ENCODE results near the gene HNF4A. TPM values are rescaled to one million over a fixed set of nuclear protein-coding genes. Genes with fewer than 3 reads are reported as not detected.

Gene HNF4A
- total RNA-seq, 1 donor = not detected

GRCh38 chr20:44431502-44432234 is 76.2 kb downstream of the HNF4A start:
- no peak for TF ChIP-seq CTCF (IDR thresholded peaks at IDR 0.05; ENCODE audit: extremely low read depth, low read depth, low read length)
- H4K20me1 ChIP-seq (ENCODE audit: insufficient read depth, low read length) = no peaks in the 10 kb centered on the region
- peak; percentile 74 for DNase-seq (ENCODE audit: insufficient read length, low spot score, missing footprints)

GRCh38 chr20:44432618-44433577 is 77.4 kb downstream of the HNF4A start:
- no peaks in the 10 kb centered on the region for H3K79me2 ChIP-seq (ENCODE audit: insufficient read depth, low read length)
- H2AFZ ChIP-seq (ENCODE audit: low read length) = no peak overlapping the region
- no peaks in the 10 kb centered on the region for H4K20me1 ChIP-seq (ENCODE audit: insufficient read depth, low read length)
- no peak for DNase-seq (ENCODE audit: insufficient read length, low spot score, missing footprints)
- no peak overlapping the region for H3K27ac ChIP-seq (ENCODE audit: low read depth, low read length)
- no peak overlapping the region for H3K4me2 ChIP-seq (ENCODE audit: insufficient read depth, low read length)
- peaks cover 16% of the 10 kb centered on the region for H3K27me3 ChIP-seq (ENCODE audit: insufficient read depth, low read length)
- H3K4me3 ChIP-seq (ENCODE audit: insufficient read depth, low read length) = no peak overlapping the region
- no peaks in the 10 kb centered on the region for H3K9me3 ChIP-seq (ENCODE audit: low read depth, low read length)
- no peaks in the 10 kb centered on the region for H3K4me1 ChIP-seq (ENCODE audit: insufficient read depth, low read length)
- H3K36me3 ChIP-seq (ENCODE audit: insufficient read depth, low read length) = no peaks in the 10 kb centered on the region
- no peak for TF ChIP-seq CTCF (IDR thresholded peaks at IDR 0.05; ENCODE audit: extremely low read depth, low read depth, low read length)

More at GRCh38 chr20:44431502-44432234, 76.2 kb downstream of the HNF4A start:
- Histone ChIP-seq H3K36me3 (ENCODE audit: insufficient read depth, low read length) (no peaks in the 10 kb centered on the region), H2AFZ (ENCODE audit: low read length) (peak overlapping the region; percentile 3), H3K79me2 (ENCODE audit: insufficient read depth, low read length) (no peaks in the 10 kb centered on the region), H3K4me1 (ENCODE audit: insufficient read depth, low read length) (no peaks in the 10 kb centered on the region), H3K4me2 (ENCODE audit: insufficient read depth, low read length) (peak overlapping the region; percentile 37), H3K27me3 (ENCODE audit: insufficient read depth, low read length) (peaks cover 16% of the 10 kb centered on the region), H3K4me3 (ENCODE audit: insufficient read depth, low read length) (no peak overlapping the region), H3K27ac (ENCODE audit: low read depth, low read length) (no peak overlapping the region), H3K9me3 (ENCODE audit: low read depth, low read length) (no peaks in the 10 kb centered on the region)

- TF ChIP-seq CTCF (IDR thresholded peaks at IDR 0.05; ENCODE audit: extremely low read depth, low read depth, low read length) = no peak
- no peak overlapping the region for H3K4me3 ChIP-seq (ENCODE audit: insufficient read depth, low read length)
- no peaks in the 10 kb centered on the region for H3K79me2 ChIP-seq (ENCODE audit: insufficient read depth, low read length)
- H3K27ac ChIP-seq (ENCODE audit: low read depth, low read length) = no peak overlapping the region
- peaks cover 16% of the 10 kb centered on the region for H3K27me3 ChIP-seq (ENCODE audit: insufficient read depth, low read length)
- H3K36me3 ChIP-seq (ENCODE audit: insufficient read depth, low read length) = no peaks in the 10 kb centered on the region
- no peaks in the 10 kb centered on the region for H3K9me3 ChIP-seq (ENCODE audit: low read depth, low read length)
- no peaks in the 10 kb centered on the region for H4K20me1 ChIP-seq (ENCODE audit: insufficient read depth, low read length)
- H2AFZ ChIP-seq (ENCODE audit: low read length) = no peak overlapping the region
- no peak for DNase-seq (ENCODE audit: insufficient read length, low spot score, missing footprints)
- no peaks in the 10 kb centered on the region for H3K4me1 ChIP-seq (ENCODE audit: insufficient read depth, low read length)
- no peak overlapping the region for H3K4me2 ChIP-seq (ENCODE audit: insufficient read depth, low read length)
Observed at GRCh38 chr20:44433751-44434538, 78.4 kb downstream of the HNF4A start.
